ENCODE results near the gene CUEDC2.

The CUEDC2 gene

GRCh38 chr10:102409604-102410428 lies 22.6 kb downstream of the CUEDC2 start:
- DNase-seq (ENCODE audit: low read depth): no peak

- DNase-seq (ENCODE audit: low read depth): peak; percentile 78
These were observed 23.4 kb downstream of the CUEDC2 start for GRCh38 chr10:102408728-102409603.

GRCh38 chr10:102408131-102408727 lies 24.1 kb downstream of the CUEDC2 start:
- DNase-seq (ENCODE audit: low read depth): no peak

GRCh38 chr10:102407425-102408130 lies 24.8 kb downstream of the CUEDC2 start:
- no peak for DNase-seq (ENCODE audit: low read depth)

- DNase-seq (ENCODE audit: low read depth): no peak
These were observed 25.6 kb downstream of the CUEDC2 start for GRCh38 chr10:102406815-102407214.

- no peak for DNase-seq (ENCODE audit: low read depth)
These were observed 26.7 kb downstream of the CUEDC2 start for GRCh38 chr10:102405632-102406031.

GRCh38 chr10:102405108-102405571 lies 27.2 kb downstream of the CUEDC2 start:
- no peak for DNase-seq (ENCODE audit: low read depth)

- no peak for DNase-seq (ENCODE audit: low read depth)
These were observed 27.8 kb downstream of the CUEDC2 start for GRCh38 chr10:102404361-102405107.

- no peak for DNase-seq (ENCODE audit: low read depth)
These were observed 29.3 kb downstream of the CUEDC2 start for GRCh38 chr10:102403115-102403514.

GRCh38 chr10:102402512-102402896 lies 29.9 kb downstream of the CUEDC2 start:
- DNase-seq (ENCODE audit: low read depth): no peak

GRCh38 chr10:102401735-102402511 lies 30.5 kb downstream of the CUEDC2 start:
- DNase-seq (ENCODE audit: low read depth): no peak

GRCh38 chr10:102401342-102401654 lies 31.1 kb downstream of the CUEDC2 start:
- no peak for DNase-seq (ENCODE audit: low read depth)

GRCh38 chr10:102400598-102401341 lies 31.6 kb downstream of the CUEDC2 start:
- DNase-seq (ENCODE audit: low read depth): no peak

GRCh38 chr10:102400076-102400475 lies 32.3 kb downstream of the CUEDC2 start:
- no peak for DNase-seq (ENCODE audit: low read depth)

GRCh38 chr10:102399217-102400021 lies 33.0 kb downstream of the CUEDC2 start:
- DNase-seq (ENCODE audit: low read depth): peak; percentile 88

GRCh38 chr10:102398172-102399020 lies 34.0 kb downstream of the CUEDC2 start:
- no peak for DNase-seq (ENCODE audit: low read depth)

GRCh38 chr10:102397222-102398171 lies 34.9 kb downstream of the CUEDC2 start:
- DNase-seq (ENCODE audit: low read depth): no peak
